Cerebellar cortex (tissue), 1 donor: Measurements from ENCODE around the gene ZNF93.
A peak's percentile ranks its signal among the peaks of the same experiment; 100 is the strongest.
"Not testable (repeated sequence)": the region's sequence is repeated elsewhere in the genome, so short reads cannot be mapped to it uniquely, and the experiment has no call there.

Source experiments
- DNase-seq: peaks from one replicate; pipeline ENCODE4 v3.0.0-alpha.2; 2015; ENCODE audit warnings: low spot score

The ZNF93 gene

DNA sequence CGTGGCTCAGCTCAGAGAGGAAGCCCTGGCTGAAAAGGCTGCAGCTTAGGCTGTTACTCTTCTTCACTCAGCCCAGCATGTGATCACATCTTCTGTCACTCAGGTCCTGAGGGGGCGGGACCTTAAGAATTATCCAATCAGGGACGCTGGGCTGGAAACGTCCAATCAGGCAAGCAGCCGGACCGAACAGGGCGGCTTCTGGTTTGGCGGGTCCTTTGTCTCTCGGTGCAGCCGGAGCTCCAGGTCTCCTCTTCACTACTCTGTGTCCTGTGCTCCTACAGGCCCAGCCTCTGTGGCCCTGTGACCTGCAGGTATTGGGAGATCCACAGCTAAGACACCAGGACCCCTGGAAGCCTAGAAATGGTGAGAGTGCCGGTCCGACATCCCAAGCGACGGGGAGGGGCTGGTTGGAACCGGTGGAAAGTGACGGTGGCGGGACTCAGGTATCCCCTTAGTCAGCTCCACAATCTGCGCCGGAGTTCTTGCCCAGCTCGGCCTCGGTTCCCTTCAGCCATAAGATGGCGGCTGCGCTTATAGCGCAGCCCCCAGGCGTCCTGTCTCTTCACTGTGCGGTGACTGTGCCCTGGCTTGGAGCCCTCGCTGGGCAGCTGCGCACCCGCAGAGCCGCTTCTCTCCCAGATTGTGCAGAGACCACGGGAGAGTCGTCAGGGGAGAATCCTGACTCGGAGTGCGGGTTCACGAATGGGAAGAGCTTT, at the start of gene ZNF93:
Gene ZNF93, plus strand, starts transcription at position 218 of the 716 bp plus-strand sequence. Its CDS starts 143 bp downstream, at position 361.
- peak; percentile 97 for DNase-seq

GRCh38 chr19:19851740-19852139, 49.0 kb upstream of the ZNF93 start:
- not testable (repeated sequence) for DNase-seq

- no peak for DNase-seq
Measured at GRCh38 chr19:19858751-19859150, 42.0 kb upstream of the ZNF93 start.

DNA sequence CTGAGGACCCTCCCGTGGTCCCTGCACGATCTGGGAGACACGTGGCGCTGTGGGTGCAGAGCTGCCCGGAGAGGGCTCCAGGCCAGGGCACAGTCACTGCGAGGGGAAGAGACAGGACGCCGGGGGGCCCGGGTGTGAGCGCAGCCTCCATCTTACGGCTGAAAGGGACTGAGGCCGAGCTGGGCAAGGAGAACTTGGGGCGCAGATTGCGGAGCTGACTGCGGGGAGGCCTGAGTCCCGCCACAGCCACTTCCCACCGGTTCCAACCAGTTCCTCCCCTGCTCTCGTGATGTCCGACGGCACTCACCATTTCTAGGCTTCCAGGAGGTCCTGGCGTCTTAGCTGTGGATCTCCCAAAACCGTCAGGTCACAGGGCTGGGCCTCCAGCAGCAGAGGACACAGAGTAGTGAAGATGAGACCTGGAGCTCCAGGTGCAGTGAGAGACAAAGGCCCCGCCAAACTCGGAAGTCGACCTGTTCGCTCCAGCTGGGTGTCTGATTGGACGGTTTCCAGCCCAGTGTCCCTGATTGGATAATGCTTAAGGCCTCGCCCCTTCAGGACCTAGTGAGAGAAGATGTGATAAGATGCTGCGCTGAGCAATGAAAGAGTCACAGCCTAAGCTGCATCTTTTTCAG, 39.9 kb upstream of the ZNF93 start:
- no peak for DNase-seq

DNA sequence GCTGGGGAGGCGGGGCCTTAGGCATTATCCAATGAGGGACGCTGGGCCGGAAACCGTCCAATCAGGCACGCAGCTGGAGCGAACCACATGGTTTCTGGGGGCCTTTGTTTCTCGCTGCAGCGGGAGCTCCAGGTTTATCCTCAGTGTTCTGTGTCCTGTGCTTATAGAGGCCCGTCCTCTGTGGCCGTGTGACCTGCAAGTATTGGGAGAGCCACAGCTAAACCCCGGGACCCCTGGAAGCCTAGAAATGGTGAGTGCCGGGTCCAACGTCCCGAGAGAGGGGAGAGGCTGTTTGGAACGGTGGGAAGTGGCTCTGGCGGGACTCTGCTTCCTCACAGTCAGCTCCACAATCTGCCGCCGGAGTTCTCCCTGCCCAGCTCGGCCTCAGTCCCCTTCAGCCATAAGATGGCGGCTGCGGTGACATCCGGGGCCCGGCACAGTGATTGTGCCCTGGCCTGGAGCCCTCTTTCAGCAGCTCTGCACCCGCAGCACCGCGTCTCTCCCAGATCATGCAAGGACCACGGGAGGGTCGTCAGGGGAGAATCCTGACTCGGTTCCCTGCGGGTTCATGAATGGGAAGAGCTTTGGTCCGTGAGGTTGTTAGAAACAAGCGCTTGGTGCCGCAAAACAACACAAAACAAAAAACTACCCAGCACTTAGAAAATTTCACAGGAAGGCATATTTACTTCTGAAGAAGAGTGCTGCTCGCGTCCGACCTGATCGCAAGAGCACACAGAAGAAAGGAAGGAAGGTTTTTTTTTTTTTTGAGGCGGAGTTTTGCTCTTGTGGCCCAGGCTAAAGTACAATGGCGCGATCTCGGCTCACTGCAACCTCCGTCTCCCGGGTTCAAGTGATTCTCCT, 34.8 kb upstream of the ZNF93 start, which contains the start of gene ZNF253:
Gene ZNF253, plus strand, starts transcription at position 133 of the 861 bp plus-strand sequence. Its CDS starts 115 bp downstream, at position 248.
- DNase-seq, result peak; percentile 97

DNA sequence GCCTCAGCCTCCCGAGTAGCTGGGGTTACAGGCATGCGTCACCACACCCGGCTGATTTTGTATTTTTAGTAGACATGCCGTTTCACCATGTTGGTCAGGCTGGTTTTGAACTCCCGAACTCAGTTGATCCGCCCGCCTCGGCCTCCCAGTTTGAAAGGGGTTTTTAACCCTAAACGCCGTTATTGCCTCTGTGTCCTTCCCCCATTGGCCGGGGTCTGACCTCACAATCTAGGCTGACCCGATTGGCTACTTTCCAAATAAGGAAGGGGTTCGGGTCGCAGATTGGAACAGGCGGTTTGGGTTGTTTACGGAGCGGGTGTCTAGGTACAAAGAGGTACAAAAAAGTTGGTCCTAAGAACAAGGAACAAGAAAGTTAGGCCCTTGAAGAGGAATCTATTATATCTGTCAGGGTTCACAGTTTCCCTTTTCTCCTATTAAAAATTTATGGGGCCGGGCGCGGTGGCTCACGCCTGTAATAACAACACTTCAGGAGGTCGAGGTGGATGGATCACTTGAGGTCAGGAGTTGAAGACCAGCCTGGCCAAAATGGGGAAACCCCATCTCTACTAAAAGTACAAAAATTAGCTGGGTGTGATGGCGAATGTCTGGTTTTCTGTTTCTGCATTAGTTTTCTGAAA, 34.0 kb upstream of the ZNF93 start:
- peak; percentile 13 for DNase-seq

GRCh38 chr19:19870086-19870485, 30.7 kb upstream of the ZNF93 start:
- DNase-seq, result not testable (repeated sequence)

GRCh38 chr19:19871932-19872331, 28.8 kb upstream of the ZNF93 start:
- no peak for DNase-seq

- DNase-seq, result no peak
Measured at GRCh38 chr19:19873381-19873780, 27.4 kb upstream of the ZNF93 start.

DNA sequence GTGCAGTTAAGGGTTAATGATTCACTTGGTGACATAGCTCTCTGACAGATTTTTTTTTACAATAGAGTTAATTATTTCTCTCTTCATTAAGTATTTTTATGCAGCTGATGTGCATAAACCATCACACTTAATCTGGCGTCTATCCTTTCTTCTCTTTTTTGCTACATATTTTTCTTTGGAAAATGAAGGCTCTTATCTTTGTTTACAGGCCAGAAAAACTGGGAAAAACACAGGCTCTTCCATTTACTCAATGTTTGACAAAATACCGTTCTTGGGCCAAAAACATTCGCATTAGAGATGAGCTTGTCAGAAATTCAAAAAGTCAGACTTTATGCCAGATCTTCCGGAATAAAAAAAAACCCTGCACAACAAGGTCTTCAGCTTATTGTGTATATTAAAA, 23.0 kb upstream of the ZNF93 start:
- no peak for DNase-seq

- DNase-seq, result no peak
Measured at GRCh38 chr19:19884583-19884982, 16.2 kb upstream of the ZNF93 start.

DNA sequence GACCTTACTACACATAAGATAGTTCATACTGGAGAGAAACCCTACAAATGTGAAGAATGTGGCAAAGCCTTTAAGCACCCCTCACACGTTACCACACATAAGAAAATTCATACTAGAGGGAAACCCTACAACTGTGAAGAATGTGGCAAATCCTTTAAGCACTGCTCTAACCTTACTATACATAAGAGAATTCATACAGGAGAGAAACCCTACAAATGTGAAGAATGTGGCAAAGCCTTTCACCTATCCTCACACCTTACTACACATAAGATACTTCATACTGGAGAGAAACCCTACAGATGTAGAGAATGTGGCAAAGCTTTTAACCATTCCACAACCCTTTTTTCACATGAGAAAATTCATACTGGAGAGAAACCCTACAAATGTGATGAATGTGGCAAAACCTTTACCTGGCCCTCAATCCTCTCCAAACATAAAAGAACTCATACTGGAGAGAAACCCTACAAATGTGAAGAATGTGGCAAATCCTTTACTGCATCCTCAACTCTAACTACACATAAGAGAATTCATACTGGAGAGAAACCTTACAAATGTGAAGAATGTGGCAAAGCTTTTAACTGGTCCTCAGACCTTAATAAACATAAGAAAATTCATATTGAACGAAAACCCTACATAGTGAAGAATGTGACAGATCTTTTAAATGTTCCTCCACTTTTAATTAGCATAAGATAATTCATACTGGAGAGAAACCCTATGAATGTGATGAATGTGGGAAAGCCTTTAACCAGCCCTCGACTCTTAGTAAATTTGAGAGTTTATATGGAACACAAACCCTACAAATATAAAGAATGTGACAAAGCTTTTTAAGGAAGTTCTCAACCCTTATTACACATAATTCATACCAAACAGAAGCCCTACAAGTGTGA, 8.4 kb upstream of the ZNF93 start:
- not testable (repeated sequence) for DNase-seq

- no peak for DNase-seq
Measured at GRCh38 chr19:19900139-19900728, 512 bp upstream of the ZNF93 start.

DNA sequence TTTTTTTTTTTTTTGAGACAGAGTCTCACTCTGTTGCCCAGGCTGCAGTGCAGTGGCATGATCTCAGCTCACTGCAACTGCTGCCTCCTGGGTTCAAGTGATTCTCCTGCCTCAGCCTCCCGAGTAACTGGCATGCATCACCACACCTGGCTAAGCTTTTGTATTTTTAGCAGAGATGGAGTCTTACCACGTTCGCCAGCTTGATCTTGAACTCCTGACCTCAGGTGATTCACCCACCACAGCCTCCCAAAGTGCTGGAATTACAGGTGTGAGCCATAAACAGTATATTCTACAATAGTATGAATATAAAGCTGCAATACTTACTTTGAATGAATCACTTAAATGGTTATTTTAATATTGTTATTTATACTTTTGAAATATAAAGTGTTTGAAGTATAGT, 6.8 kb downstream of the ZNF93 start:
- not testable (repeated sequence) for DNase-seq

DNA sequence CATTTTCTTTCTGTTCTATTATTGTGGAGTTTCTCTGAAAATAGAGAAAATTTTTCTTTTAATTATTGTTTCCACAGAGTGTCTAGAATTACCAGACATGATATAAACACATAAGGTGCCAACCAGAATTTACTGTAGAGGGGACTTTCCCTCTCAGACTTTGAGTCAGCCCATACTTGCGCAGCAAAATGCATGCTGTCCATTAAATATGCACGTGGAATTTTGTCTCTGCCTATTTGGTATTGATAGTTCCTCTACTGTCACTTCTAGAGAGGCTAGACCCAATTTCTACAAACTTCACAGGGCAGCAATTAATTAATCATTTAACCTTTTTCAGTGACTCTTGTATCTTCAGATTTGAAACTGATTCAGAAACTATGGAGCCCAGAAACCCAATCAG, 8.9 kb downstream of the ZNF93 start:
- DNase-seq, result no peak

GRCh38 chr19:19911150-19911549, 10.4 kb downstream of the ZNF93 start:
- DNase-seq, result no peak

DNA sequence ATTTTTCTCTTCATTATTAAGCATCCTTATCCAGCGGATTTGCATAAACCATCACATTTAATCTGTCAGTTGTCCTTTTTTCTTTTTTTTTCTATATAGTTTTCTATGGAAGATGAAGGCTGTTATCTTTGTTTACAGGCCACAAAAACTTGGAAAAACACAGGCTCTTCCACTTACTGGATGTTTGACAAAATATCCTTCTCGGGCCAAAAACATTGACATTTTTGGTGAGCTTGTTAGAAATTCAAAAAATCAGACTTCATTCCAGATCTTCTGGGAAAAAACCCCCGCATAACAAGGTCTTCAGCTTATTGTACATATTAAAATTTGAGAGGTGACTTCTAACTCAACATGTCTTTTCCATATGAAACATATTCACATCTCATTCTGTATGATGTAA, 13.8 kb downstream of the ZNF93 start:
- DNase-seq, result no peak

DNA sequence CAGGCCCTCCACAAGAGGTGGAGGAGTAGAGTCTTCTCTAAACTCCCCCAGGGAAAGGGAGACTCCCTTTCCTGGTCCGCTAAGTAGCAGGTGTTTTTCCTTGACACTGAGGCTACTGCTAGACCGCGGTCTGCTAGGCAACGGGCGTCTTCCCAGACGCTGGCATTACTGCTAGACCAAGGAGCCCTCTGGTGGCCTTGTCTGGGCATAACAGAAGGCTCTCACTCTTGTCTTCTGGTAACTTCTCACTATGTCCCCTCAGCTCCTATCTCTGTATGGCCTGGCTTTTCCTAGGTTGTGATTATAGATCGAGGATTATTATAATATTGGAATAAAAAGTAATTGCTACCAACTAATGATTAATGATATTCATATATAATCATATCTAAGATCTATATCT, 29.7 kb downstream of the ZNF93 start:
- peak; percentile 71 for DNase-seq

GRCh38 chr19:19933432-19934314, 32.9 kb downstream of the ZNF93 start:
- not testable (repeated sequence) for DNase-seq

GRCh38 chr19:19937403-19937802, 36.7 kb downstream of the ZNF93 start:
- DNase-seq, result no peak
